SU-DHL-6 (cell line): ENCODE data around the gene JSRP1.

Experiments
- H2AFZ ChIP-seq: fragments of 200-600 bp; sonication (generic); 2 replicates; pipeline ENCODE4 v1.6.1; 2014; ENCODE audit warnings: low read depth, mild to moderate bottlenecking, moderate library complexity, mixed read lengths, antibody characterized with exemption, low read length; ENCODE audit not compliant: severe bottlenecking
- H3F3A ChIP-seq: fragments of 200-600 bp; shearing (Covaris generic); 2 replicates; pipeline ENCODE4 v1.6.0; 2016; ENCODE audit warnings: antibody characterized with exemption, mild to moderate bottlenecking; ENCODE audit not compliant: insufficient read depth
- H3K27ac ChIP-seq: fragments of 200-600 bp; sonication (generic); 2 replicates; pipeline ENCODE4 v1.5.1; 2016; ENCODE audit warnings: low read depth, mild to moderate bottlenecking, low read length, moderate library complexity, mixed read lengths
- H3K27me3 ChIP-seq: fragments of 200-600 bp; sonication (generic), shearing (Covaris generic); 2 replicates; pipeline ENCODE4 v1.6.0; 2014; ENCODE audit warnings: mild to moderate bottlenecking, low read length
- H3K36me3 ChIP-seq: fragments of 200-600 bp; sonication (generic); 2 replicates; pipeline ENCODE4 v1.6.1; 2014; ENCODE audit warnings: mild to moderate bottlenecking, low read length, mixed read lengths
- H3K4me2 ChIP-seq: fragments of 300-600, 200-600 bp; shearing (Covaris generic), sonication (generic); 2 replicates; pipeline ENCODE4 v1.6.0; 2014; ENCODE audit warnings: low read length, low read depth, mild to moderate bottlenecking; ENCODE audit not compliant: poor library complexity, severe bottlenecking
- H3K4me3 ChIP-seq: fragments of 200-600 bp; sonication (generic); 2 replicates; pipeline ENCODE4 v1.5.1; 2014; ENCODE audit warnings: antibody characterized with exemption, low read length, mild to moderate bottlenecking, mixed read lengths; ENCODE audit not compliant: insufficient read depth, poor library complexity, severe bottlenecking
- H3K79me2 ChIP-seq: fragments of 200-600 bp; sonication (generic); 2 replicates; pipeline ENCODE4 v1.6.1; 2014; ENCODE audit warnings: mild to moderate bottlenecking, low read length, moderate library complexity; ENCODE audit not compliant: insufficient read depth
- H3K9ac ChIP-seq: fragments of 200-600 bp; sonication (generic); 2 replicates; pipeline ENCODE4 v1.7.0; 2014; ENCODE audit warnings: mild to moderate bottlenecking, low read length
- H3K9me2 ChIP-seq: fragments of 200-600 bp; sonication (generic); replicated peaks from 2 replicates; pipeline ENCODE4 v1.6.1; 2014; ENCODE audit warnings: low read length; ENCODE audit not compliant: insufficient read depth
- H3K9me3 ChIP-seq: fragments of 200-600 bp; sonication (generic); 2 replicates; pipeline ENCODE4 v1.6.1; 2014; ENCODE audit warnings: low read length, mixed read lengths; ENCODE audit not compliant: insufficient read depth
- H4K20me1 ChIP-seq: fragments of 200-600 bp; sonication (generic); 2 replicates; pipeline ENCODE4 v1.6.1; 2014; ENCODE audit warnings: low read depth, mild to moderate bottlenecking, antibody characterized with exemption, low read length, moderate library complexity, mixed read lengths
- EZH2phosphoT487 ChIP-seq: fragments of 200-600 bp; sonication (generic), shearing (Covaris generic); conservative IDR thresholded peaks from 2 replicates; pipeline ENCODE4 v1.6.1; 2018; ENCODE audit warnings: mild to moderate bottlenecking, antibody characterized with exemption, low read length, moderate library complexity, mixed read lengths
- TF ChIP-seq, protein P1 (sequence below): fragments of 200-600 bp; sonication (generic); IDR thresholded peaks from one replicate; pipeline ENCODE4 v1.5.1; 2017; ENCODE audit warnings: antibody characterized with exemption, mild to moderate bottlenecking, low read length, moderate library complexity; ENCODE audit not compliant: insufficient read depth, poor library complexity, severe bottlenecking

The JSRP1 gene

DNA sequence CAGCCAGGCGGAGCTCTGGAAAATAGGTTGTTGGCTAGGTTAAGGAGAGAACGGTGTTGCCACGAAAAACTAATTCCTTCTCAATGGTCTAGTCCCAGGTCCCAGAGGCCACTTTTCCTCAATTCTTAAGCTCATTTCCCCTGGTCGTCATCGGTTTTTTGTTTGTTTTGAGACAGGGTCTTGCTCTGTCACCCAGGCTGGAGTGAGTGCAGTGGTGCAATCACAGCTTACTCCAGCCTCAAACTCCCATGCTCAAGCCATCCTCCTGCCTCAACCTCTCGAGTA lies 18.4 kb downstream of the JSRP1 start:
- no peaks in the 10 kb centered on the region for H3K36me3 ChIP-seq
- no peaks in the 10 kb centered on the region for H3K9me3 ChIP-seq
- no peak for TF ChIP-seq EZH2phosphoT487
- TF ChIP-seq, protein P1, sequence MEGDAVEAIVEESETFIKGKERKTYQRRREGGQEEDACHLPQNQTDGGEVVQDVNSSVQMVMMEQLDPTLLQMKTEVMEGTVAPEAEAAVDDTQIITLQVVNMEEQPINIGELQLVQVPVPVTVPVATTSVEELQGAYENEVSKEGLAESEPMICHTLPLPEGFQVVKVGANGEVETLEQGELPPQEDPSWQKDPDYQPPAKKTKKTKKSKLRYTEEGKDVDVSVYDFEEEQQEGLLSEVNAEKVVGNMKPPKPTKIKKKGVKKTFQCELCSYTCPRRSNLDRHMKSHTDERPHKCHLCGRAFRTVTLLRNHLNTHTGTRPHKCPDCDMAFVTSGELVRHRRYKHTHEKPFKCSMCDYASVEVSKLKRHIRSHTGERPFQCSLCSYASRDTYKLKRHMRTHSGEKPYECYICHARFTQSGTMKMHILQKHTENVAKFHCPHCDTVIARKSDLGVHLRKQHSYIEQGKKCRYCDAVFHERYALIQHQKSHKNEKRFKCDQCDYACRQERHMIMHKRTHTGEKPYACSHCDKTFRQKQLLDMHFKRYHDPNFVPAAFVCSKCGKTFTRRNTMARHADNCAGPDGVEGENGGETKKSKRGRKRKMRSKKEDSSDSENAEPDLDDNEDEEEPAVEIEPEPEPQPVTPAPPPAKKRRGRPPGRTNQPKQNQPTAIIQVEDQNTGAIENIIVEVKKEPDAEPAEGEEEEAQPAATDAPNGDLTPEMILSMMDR, result no peak
- peak overlapping the region; percentile 97 for H3K4me2 ChIP-seq
- peak overlapping the region; percentile 90 for H3K4me3 ChIP-seq
- H3K79me2 ChIP-seq, result peaks cover 85% of the 10 kb centered on the region
- H4K20me1 ChIP-seq, result peaks cover 8% of the 10 kb centered on the region; the same call in 1 of the 2 replicates
- no peaks in the 10 kb centered on the region for H3K9me2 ChIP-seq
- peak overlapping the region; percentile 95 for H3K9ac ChIP-seq
- peaks cover 13% of the 10 kb centered on the region; the same call in 1 of the 2 replicates for H3F3A ChIP-seq
- no peak overlapping the region for H2AFZ ChIP-seq
- H3K27ac ChIP-seq, result 0 out of 2 replicates have a peak overlapping the region, but pooled peaks have one; percentile 81
- H3K27me3 ChIP-seq, result no peaks in the 10 kb centered on the region

DNA sequence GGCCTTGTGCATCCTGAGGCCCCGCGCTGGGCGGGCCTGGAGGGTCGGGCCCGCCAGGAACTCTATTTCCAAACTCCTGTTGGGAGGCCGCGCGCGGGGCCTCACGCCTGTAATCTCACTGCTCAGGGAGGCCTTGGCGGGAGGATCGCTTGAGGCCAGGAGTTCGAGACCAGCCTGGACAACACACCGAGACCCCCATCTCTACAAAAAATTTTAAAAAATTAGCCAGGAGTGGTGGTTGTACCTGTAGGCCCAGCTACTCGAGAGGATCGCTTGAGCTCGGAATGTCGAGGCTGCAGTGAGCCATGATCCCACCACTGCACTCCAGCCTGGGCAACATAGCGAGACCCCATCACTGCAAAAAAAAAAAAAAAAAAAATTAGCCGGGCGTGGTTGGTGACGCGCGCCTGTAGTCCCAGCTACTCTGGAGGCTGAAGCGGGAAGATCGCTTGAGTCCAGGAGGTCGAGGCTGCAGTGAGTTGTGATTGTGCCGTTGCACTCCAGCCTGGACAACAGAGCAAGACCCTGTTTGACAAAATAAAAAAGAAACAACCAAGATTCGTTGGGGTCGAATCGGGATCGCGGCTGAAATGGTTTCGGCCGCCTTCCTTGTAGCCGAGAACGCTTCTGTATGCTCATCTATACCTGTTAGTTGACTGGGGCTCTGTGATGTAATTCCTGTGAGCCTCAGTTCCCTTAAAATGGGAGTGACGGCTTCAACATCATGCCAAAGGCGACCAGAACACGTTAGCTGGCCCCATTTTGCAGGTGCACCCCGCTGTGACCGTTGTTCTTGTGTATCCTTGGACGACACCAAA lies 19.0 kb downstream of the JSRP1 start:
- H2AFZ ChIP-seq, result peak overlapping the region; percentile 22
- H3K9ac ChIP-seq, result peak overlapping the region; percentile 95
- peak overlapping the region; percentile 97 for H3K4me2 ChIP-seq
- H3K27ac ChIP-seq, result peak overlapping the region; percentile 81
- no peaks in the 10 kb centered on the region for H3K36me3 ChIP-seq
- peaks cover 17% of the 10 kb centered on the region; the same call in 1 of the 2 replicates for H3F3A ChIP-seq
- peak overlapping the region; percentile 90 for H3K4me3 ChIP-seq
- no peaks in the 10 kb centered on the region for H3K9me3 ChIP-seq
- TF ChIP-seq, protein P1, result no peak
- TF ChIP-seq EZH2phosphoT487, result no peak
- peaks cover 79% of the 10 kb centered on the region for H3K79me2 ChIP-seq
- peaks cover 8% of the 10 kb centered on the region; the same call in 1 of the 2 replicates for H4K20me1 ChIP-seq
- no peaks in the 10 kb centered on the region for H3K9me2 ChIP-seq
- no peaks in the 10 kb centered on the region for H3K27me3 ChIP-seq

DNA sequence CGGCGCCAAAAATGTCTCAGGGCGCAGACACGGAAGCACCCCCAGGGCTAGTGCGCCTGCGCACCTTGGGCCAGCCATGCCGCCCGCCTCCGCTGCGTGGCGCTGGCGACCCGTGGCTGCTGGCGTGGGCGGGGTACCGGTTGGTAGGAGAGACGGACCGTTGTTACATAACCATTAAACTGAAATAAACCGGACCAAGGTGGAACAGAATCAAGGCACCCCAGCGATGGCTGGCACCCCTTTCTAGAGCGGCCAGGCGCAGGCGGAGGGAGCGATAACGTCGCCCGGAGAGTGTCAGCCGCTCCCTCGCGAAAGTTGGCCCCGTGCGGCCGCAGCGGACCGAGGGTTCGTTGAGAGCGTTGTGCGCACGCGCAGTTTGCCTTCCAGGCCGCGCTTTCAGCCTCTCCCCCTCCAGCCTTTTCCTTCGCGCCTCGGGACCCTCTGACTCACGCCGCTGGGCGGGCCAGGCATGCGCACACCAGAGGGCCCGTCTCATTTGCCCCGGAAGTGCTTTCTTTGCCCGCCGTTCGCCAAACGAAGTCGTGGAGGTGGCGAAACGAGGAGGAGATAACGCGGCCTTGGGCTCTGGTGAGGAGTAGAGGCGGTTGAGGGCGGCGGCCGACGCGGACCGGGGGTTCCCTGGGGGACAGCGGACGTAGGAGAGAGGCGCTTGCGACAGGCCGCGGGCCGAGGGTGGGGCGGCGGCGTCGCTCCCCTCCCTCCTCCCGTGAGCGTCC lies 19.7 kb downstream of the JSRP1 start, which contains the start of the genes PLEKHJ1 and SF3A2:
Gene PLEKHJ1 (minus strand): TSS at position 16 of the 737 bp plus-strand sequence. CDS start 81 bp downstream, outside the sequence.
Gene SF3A2 (plus strand): TSS at position 511 of the 737 bp plus-strand sequence. CDS start 6,595 bp downstream, outside the sequence.
- Histone ChIP-seq H3K9ac (peak within 1 kb of the TSS; percentile 95), H3K79me2 (peaks cover 72% of the 10 kb centered on the region), H3K4me3 (peak within 1 kb of the TSS; percentile 90), H3K9me2 (no peaks in the 10 kb centered on the region), H4K20me1 (peaks cover 8% of the 10 kb centered on the region; the same call in 1 of the 2 replicates), H3K36me3 (no peaks in the 10 kb centered on the region), H3K9me3 (no peaks in the 10 kb centered on the region), H2AFZ (peak within 1 kb of the TSS; percentile 22), H3F3A (peaks cover 17% of the 10 kb centered on the region; the same call in 1 of the 2 replicates), H3K27me3 (no peaks in the 10 kb centered on the region), H3K4me2 (peak within 1 kb of the TSS; percentile 97), H3K27ac (peak within 1 kb of the TSS; percentile 81)
- TF ChIP-seq, protein P1, result peak; percentile 97
- no peak for TF ChIP-seq EZH2phosphoT487
